Right hindlimb (tissue), 1 donor: Measurements from ENCODE around the gene PRKCSH.
"Not testable (repeated sequence)": the region's sequence is repeated elsewhere in the genome, so short reads cannot be mapped to it uniquely, and the experiment has no call there.

Source experiments
- DNase-seq: peaks from one replicate; pipeline ENCODE4 v3.0.0-alpha.2; 2018

The PRKCSH gene

GRCh38 chr19:11451327-11451870, 16.0 kb downstream of the PRKCSH start:
- no peak for DNase-seq

GRCh38 chr19:11451871-11452619, 16.6 kb downstream of the PRKCSH start:
- DNase-seq: no peak

GRCh38 chr19:11452620-11453310, 17.3 kb downstream of the PRKCSH start:
- no peak for DNase-seq

- no peak for DNase-seq
Observed at GRCh38 chr19:11453468-11454341, 18.3 kb downstream of the PRKCSH start.

- not testable (repeated sequence) for DNase-seq
Observed at GRCh38 chr19:11455233-11455554, 19.8 kb downstream of the PRKCSH start.

- DNase-seq: no peak
Observed at GRCh38 chr19:11456659-11457058, 21.2 kb downstream of the PRKCSH start.

- no peak for DNase-seq
Observed at GRCh38 chr19:11457115-11457514, 21.7 kb downstream of the PRKCSH start.

- DNase-seq: no peak
Observed at GRCh38 chr19:11457831-11458230, 22.4 kb downstream of the PRKCSH start.

- DNase-seq: no peak
Observed at GRCh38 chr19:11458236-11458900, 22.9 kb downstream of the PRKCSH start.

GRCh38 chr19:11458912-11459311, 23.5 kb downstream of the PRKCSH start:
- not testable (repeated sequence) for DNase-seq

GRCh38 chr19:11460207-11460606, 24.8 kb downstream of the PRKCSH start:
- DNase-seq: no peak

GRCh38 chr19:11461453-11461852, 26.0 kb downstream of the PRKCSH start:
- DNase-seq: no peak

GRCh38 chr19:11463391-11463790, 28.0 kb downstream of the PRKCSH start:
- DNase-seq: no peak

- DNase-seq: no peak
Observed at GRCh38 chr19:11464333-11465265, 29.2 kb downstream of the PRKCSH start.

- no peak for DNase-seq
Observed at GRCh38 chr19:11465600-11465999, 30.2 kb downstream of the PRKCSH start.

GRCh38 chr19:11468266-11468845, 32.9 kb downstream of the PRKCSH start:
- not testable (repeated sequence) for DNase-seq

- DNase-seq: no peak
Observed at GRCh38 chr19:11473725-11474124, 38.3 kb downstream of the PRKCSH start.

GRCh38 chr19:11475343-11475742, 39.9 kb downstream of the PRKCSH start:
- DNase-seq: not testable (repeated sequence)

GRCh38 chr19:11475861-11476260, 40.4 kb downstream of the PRKCSH start:
- DNase-seq: no peak

- DNase-seq: no peak
Observed at GRCh38 chr19:11478167-11479089, 43.0 kb downstream of the PRKCSH start.
